ENCODE data around the gene KCNT2. TPM values are rescaled to one million over a fixed set of nuclear protein-coding genes. Genes with fewer than 3 reads are reported as not detected.

The KCNT2 gene
- polyA plus RNA-seq, 1 donor from 2014 or later, result 21.4 TPM

DNA sequence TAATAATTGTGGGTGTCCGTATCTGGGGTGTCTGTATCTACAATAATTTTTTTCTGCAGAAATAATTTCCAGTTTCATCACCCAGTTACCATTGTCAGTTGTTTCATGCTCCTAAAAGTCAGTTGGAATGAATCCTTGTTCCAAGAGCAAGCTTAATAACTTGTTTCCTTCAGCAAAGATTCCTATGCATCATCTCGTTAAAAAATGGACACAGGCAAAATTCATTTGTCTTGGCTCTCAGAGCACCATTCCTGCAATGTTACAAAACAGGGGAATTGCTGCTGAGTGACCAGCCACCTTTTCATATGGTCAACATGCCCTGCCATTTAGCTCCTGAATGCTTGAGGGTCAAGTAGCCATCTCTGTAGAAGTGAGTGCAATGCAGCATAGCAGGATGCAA lies 393.4 kb downstream of the KCNT2 start:
- Histone ChIP-seq H3K4me3 (ENCODE audit: low read length) (no peak overlapping the region), H3K79me2 (replicated peaks; ENCODE audit: insufficient read depth, low read length) (no peaks in the 10 kb centered on the region)

DNA sequence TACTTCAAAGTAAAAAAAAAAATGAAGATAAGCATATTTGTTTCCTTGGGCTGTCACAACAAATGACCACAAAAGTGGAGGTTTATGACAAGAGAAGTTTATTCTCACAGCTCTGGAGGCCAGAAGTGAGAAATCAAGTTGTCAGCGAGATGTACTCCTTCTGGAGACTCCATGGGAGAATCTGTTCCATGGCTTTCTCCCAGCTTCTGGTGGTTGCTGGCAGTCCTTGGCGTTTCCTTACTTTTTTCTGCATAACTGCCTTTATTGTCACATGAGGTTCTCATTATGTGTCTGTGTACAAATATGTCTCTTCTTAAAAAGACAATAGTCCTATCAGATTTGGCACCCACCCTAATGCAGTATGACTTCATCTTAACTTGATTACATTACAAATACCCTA lies 398.3 kb downstream of the KCNT2 start:
- H3K9me3 ChIP-seq (ENCODE audit: low read length), result no peaks in the 10 kb centered on the region
- no peaks in the 10 kb centered on the region for H3K79me2 ChIP-seq (replicated peaks; ENCODE audit: insufficient read depth, low read length)
- H3K36me3 ChIP-seq (ENCODE audit: insufficient read depth, low read length), result no peaks in the 10 kb centered on the region
- no peaks in the 10 kb centered on the region for H3F3A ChIP-seq (ENCODE audit: insufficient read depth, low read length, poor library complexity, severe bottlenecking)
- H2AFZ ChIP-seq (ENCODE audit: low read depth, low read length), result no peak overlapping the region
- H3K27ac ChIP-seq (ENCODE audit: low read length), result no peak overlapping the region
- H3K9ac ChIP-seq (ENCODE audit: low read length), result no peak overlapping the region
- H3K9me2 ChIP-seq (ENCODE audit: insufficient read depth, low read length), result no peaks in the 10 kb centered on the region
- no peak overlapping the region for H3K4me3 ChIP-seq (ENCODE audit: low read length)
- H3K27me3 ChIP-seq (ENCODE audit: insufficient read depth, low read depth, low read length), result no peaks in the 10 kb centered on the region
- H3K4me2 ChIP-seq (ENCODE audit: low read length), result no peak overlapping the region
- TF ChIP-seq EP300 (conservative IDR thresholded peaks at IDR 0.05; ENCODE audit: poor library complexity, severe bottlenecking), result no peak
- no peak for TF ChIP-seq RAD21 (conservative IDR thresholded peaks at IDR 0.05)
- no peak for TF ChIP-seq POLR2AphosphoS5 (IDR thresholded peaks at IDR 0.05)
- H4K20me1 ChIP-seq (ENCODE audit: insufficient read depth), result no peaks in the 10 kb centered on the region

More for the DNA sequence above, 393.4 kb downstream of the KCNT2 start:
- no peaks in the 10 kb centered on the region for H3K36me3 ChIP-seq (ENCODE audit: insufficient read depth, low read length)
- no peak overlapping the region for H3K9ac ChIP-seq (ENCODE audit: low read length)
- no peaks in the 10 kb centered on the region for H3K9me2 ChIP-seq (ENCODE audit: insufficient read depth, low read length)
- H3K4me2 ChIP-seq (ENCODE audit: low read length), result no peak overlapping the region
- no peaks in the 10 kb centered on the region for H3K9me3 ChIP-seq (ENCODE audit: low read length)
- H2AFZ ChIP-seq (ENCODE audit: low read depth, low read length), result no peak overlapping the region
- no peak for TF ChIP-seq EP300 (conservative IDR thresholded peaks at IDR 0.05; ENCODE audit: poor library complexity, severe bottlenecking)
- TF ChIP-seq TAF1 (IDR thresholded peaks at IDR 0.05; ENCODE audit: low read depth), result no peak
- TF ChIP-seq POLR2AphosphoS5 (IDR thresholded peaks at IDR 0.05), result no peak
- TF ChIP-seq SMC3 (conservative IDR thresholded peaks at IDR 0.05; ENCODE audit: poor library complexity), result no peak
- no peak for TF ChIP-seq MXI1 (conservative IDR thresholded peaks at IDR 0.05; ENCODE audit: poor library complexity, severe bottlenecking)
- no peaks in the 10 kb centered on the region for H3F3A ChIP-seq (ENCODE audit: insufficient read depth, low read length, poor library complexity, severe bottlenecking)
- H3K27me3 ChIP-seq (ENCODE audit: insufficient read depth, low read depth, low read length), result no peaks in the 10 kb centered on the region
- no peaks in the 10 kb centered on the region for H4K20me1 ChIP-seq (ENCODE audit: insufficient read depth)
- no peak overlapping the region for H3K27ac ChIP-seq (ENCODE audit: low read length)

- TF ChIP-seq MXI1 (conservative IDR thresholded peaks at IDR 0.05; ENCODE audit: poor library complexity, severe bottlenecking), result no peak
- no peak for TF ChIP-seq EZH2 (IDR thresholded peaks at IDR 0.05; ENCODE audit: borderline replicate concordance, insufficient read depth, low read length, poor library complexity, severe bottlenecking)
- TF ChIP-seq EP300 (conservative IDR thresholded peaks at IDR 0.05; ENCODE audit: poor library complexity, severe bottlenecking), result no peak
- TF ChIP-seq RAD21 (conservative IDR thresholded peaks at IDR 0.05), result no peak
- no peak for TF ChIP-seq REST (IDR thresholded peaks at IDR 0.05; ENCODE audit: borderline replicate concordance)
- TF ChIP-seq POLR2AphosphoS5 (IDR thresholded peaks at IDR 0.05), result no peak
- no peak for TF ChIP-seq TAF1 (IDR thresholded peaks at IDR 0.05; ENCODE audit: low read depth)
- no peak for TF ChIP-seq SMC3 (conservative IDR thresholded peaks at IDR 0.05; ENCODE audit: poor library complexity)
- TF ChIP-seq CTCF (IDR thresholded peaks at IDR 0.05; ENCODE audit: poor library complexity, severe bottlenecking), result no peak
- no peaks in the 10 kb centered on the region for H3K36me3 ChIP-seq (ENCODE audit: insufficient read depth, low read length)
- no peaks in the 10 kb centered on the region for H3F3A ChIP-seq (ENCODE audit: insufficient read depth, low read length, poor library complexity, severe bottlenecking)
- no peak overlapping the region for H3K4me2 ChIP-seq (ENCODE audit: low read length)
- no peak overlapping the region for H2AFZ ChIP-seq (ENCODE audit: low read depth, low read length)
- no peak overlapping the region for H3K27ac ChIP-seq (ENCODE audit: low read length)
- H3K9me3 ChIP-seq (ENCODE audit: low read length), result no peaks in the 10 kb centered on the region
- H3K9ac ChIP-seq (ENCODE audit: low read length), result no peak overlapping the region
- H3K27me3 ChIP-seq (ENCODE audit: insufficient read depth, low read depth, low read length), result no peaks in the 10 kb centered on the region
- no peaks in the 10 kb centered on the region for H3K79me2 ChIP-seq (replicated peaks; ENCODE audit: insufficient read depth, low read length)
- no peak overlapping the region for H3K4me3 ChIP-seq (ENCODE audit: low read length)
- H3K9me2 ChIP-seq (ENCODE audit: insufficient read depth, low read length), result no peaks in the 10 kb centered on the region
- no peaks in the 10 kb centered on the region for H4K20me1 ChIP-seq (ENCODE audit: insufficient read depth)
Observed at GRCh38 chr1:196209265-196209664, 399.0 kb downstream of the KCNT2 start.

Data from neural cell (in vitro differentiated cells).